HG03565 (cell line): ENCODE data around the gene NEK11.
"Not testable (repeated sequence)": the region's sequence is repeated elsewhere in the genome, so short reads cannot be mapped to it uniquely, and the experiment has no call there.

Source experiments
- ATAC-seq: cut with Tn5 transposase; IDR thresholded peaks from one replicate; pipeline ENCODE4 v1.9.1; 2021; ENCODE audit warnings: mild to moderate bottlenecking, moderate library complexity; ENCODE audit not compliant: unreplicated experiment

NEK11 gene

GRCh38 chr3:131036986-131037385 lies 10.3 kb downstream of the NEK11 start:
- ATAC-seq: no peak

DNA sequence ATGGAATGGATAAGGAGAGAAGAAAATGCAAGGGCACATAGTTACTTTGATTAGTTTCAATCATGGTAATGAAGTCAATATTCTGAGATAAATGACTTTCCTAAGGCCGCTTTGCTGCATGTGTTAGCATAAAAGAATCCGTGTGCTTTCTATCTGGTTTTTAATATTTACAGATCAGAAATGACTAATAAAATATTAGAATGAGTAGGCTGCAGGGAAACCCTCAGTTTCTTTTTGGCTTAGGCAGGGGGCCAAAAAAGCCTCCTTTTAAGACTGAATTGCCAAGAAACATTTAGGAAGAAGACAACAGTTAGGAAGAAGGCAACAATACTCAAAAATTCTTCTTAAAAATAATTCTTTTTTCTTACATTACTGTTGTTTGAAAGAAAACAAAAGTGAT lies 11.6 kb downstream of the NEK11 start:
- ATAC-seq: no peak

DNA sequence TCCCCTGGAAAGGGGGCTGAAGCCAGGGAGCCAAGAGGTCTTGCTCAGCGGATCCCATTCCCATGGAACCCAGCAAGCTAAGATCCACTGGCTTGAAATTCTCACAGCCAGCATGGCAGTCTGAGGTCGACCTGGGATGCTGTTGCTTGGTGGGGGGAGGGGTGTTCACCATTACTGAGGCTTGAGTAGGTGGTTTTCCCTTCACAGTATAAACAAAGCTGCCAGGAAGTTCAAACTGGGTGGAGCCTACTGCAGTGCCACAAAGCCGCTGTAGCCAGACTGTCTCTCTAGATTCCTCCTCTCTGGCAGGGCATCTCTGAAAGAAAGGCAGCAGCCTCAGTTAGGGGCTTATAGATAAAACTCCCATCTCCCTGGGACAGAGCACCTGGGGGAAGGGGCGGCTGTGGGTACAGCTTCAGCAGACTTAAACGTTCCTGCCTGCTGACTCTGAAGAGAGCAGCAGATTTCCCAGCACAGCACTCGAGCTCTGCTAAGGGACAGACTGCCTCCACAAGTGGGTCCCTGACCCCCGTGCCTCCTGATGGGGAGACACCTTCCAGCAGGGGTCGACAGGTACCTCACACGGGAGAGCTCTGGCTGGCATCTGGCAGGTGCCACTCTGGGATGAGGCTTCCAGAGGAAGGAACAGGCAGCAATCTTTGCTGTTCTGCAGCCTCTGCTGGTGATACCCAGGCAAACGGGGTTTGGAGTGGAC lies 15.8 kb downstream of the NEK11 start:
- not testable (repeated sequence) for ATAC-seq

GRCh38 chr3:131047582-131047981 lies 20.9 kb downstream of the NEK11 start:
- ATAC-seq: no peak

GRCh38 chr3:131048030-131048429 lies 21.4 kb downstream of the NEK11 start:
- ATAC-seq: no peak

DNA sequence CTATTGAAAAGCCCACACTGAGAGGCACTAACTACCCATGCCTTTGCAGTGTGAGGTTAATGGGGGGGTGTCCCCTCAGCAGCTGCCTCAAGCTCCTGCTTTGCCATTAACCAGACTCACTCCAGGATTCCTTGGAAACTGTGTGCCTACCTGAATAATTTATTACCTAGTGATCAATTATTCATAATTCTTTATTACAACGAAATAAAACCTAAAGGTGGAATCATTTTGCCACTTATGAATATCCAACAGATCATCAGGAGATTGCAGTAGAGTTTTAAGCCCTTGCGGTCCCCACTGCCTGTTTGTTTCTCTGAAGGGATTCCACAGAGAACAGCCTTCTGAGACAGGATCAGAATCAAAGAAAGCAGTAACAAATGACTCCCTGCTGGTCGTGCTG lies 23.3 kb downstream of the NEK11 start:
- ATAC-seq: no peak

DNA sequence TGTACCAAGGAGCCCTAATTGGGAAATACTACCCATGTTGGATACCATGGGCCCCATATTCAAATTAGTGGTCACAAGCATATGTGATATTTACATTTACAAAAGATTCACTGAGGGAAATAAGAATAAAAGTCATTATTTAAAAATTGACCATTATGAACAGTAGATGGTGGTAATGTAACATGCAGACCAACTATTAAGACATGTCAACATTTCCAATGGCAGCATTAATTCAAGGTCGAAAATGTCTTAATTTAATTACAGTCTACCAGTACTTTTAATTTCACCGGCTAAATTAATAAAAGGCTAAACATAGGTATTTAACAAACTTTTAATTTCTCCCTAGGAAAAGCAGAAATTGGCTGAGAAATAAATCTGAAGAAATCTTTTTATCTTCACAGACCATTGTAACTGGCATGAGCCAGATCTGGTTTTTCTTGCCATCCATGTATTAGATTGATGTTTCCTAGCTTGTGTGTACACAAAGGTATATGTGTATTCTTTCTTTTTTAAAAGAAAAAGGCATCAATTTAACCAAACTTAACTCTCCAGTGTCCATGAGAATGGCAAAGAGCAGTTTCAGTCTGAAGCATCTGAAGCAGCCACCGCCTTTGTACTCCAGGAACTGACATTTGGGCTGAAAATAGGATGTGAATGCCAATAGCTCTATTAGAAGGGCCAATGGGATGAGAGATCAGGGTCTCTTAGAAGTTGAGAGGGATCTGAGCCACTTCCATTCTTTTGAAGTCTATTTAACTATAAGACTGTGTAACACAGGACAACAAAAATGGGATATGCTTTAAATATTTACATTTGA lies 26.6 kb downstream of the NEK11 start:
- ATAC-seq: no peak

GRCh38 chr3:131067983-131068382 lies 41.3 kb downstream of the NEK11 start:
- ATAC-seq: no peak

GRCh38 chr3:131072099-131072559 lies 45.5 kb downstream of the NEK11 start:
- ATAC-seq: no peak

- no peak for ATAC-seq
Observed at GRCh38 chr3:131072845-131073244, 46.2 kb downstream of the NEK11 start.

DNA sequence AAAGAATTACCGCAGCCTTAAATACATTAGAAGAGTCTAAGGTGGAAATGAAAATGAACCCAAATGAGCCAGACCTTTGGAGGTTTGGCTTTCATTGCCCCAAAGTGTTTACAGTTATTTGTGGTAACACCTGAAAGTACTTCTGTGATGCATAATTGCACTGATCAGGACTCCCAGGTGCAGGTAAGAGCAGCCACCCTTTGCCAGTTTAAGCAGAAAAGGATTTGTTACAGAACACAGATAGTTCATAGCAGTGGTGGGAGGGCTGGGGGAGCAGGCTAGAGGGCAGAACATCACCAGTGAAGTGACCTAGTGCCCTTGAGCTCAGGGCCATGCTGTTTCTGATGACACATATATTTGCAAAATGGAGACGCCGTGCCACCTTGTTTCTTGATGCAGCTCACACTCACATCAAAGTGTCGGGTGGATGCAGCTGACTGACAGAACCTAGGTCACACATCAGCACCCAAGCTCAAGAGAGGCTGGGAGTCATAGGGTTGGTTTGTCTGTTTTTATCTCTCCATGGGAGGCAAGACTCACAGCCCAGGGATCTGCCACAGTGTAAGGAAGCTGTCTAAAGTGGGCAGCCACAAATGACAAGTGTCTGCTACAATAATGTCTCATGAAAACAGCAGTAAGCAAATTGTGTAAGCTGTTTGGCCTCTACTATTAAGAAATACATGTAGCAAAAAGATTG lies 49.1 kb downstream of the NEK11 start:
- peak; percentile 33 for ATAC-seq

GRCh38 chr3:131077904-131078303 lies 51.2 kb downstream of the NEK11 start:
- ATAC-seq: no peak

GRCh38 chr3:131079086-131079485 lies 52.4 kb downstream of the NEK11 start:
- no peak for ATAC-seq

DNA sequence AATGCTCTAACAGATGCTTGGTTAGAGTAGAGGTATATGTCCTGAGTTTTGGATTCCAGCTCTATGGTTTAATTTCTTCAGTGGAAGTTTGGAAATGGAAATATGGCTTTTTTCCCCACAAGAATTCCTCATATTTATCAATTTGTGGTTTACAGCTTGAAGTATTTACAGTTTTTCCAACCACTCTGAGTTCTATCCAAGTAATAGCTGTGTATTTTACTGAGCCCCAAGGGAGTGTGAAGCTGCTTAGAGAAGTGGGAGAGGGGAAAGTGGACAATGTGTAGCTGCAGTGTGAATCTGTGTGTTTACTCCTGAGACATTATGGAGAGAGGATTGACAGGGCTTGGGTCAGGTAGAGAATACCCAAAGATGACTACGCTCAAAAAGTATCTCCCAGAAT lies 54.5 kb downstream of the NEK11 start:
- no peak for ATAC-seq

DNA sequence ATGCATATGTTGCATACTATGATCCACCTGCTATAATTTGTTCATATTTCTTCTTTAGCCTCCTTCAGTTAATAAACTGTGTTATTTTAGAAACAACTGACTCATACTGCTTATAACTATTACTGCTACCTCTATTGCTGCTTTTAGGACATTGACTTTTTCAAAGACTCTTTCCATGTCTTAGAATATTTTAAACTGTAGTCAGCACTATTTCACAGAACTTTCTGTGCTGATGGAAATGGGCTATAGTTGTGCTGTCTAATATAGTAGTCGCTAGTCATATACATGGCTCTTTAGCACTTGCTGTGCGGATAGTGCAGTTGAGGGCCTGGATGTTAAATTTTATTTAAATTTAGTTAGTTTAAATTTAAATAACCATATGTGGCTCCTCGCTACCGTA lies 55.6 kb downstream of the NEK11 start:
- ATAC-seq: no peak

- ATAC-seq: no peak
Observed at GRCh38 chr3:131082871-131083863, 56.5 kb downstream of the NEK11 start.

DNA sequence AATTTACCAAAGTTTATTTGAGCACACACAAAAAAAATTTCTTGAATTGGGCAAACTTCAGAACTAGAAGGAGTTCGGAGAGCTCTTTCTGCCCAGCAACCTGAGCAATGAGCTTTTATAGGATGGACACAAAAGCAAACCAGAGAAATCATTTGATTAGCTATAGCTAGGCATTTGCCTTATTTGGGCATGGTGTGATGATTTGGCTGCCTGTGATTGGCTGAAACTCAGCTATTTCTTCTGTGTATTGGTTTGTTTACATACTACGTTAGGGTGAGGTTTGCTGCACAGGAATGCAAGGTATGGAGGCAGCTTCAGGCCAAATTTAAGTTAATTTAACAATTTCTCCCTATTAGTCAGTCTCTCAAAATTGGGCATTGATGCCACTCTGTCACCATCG lies 65.1 kb downstream of the NEK11 start:
- ATAC-seq: no peak

DNA sequence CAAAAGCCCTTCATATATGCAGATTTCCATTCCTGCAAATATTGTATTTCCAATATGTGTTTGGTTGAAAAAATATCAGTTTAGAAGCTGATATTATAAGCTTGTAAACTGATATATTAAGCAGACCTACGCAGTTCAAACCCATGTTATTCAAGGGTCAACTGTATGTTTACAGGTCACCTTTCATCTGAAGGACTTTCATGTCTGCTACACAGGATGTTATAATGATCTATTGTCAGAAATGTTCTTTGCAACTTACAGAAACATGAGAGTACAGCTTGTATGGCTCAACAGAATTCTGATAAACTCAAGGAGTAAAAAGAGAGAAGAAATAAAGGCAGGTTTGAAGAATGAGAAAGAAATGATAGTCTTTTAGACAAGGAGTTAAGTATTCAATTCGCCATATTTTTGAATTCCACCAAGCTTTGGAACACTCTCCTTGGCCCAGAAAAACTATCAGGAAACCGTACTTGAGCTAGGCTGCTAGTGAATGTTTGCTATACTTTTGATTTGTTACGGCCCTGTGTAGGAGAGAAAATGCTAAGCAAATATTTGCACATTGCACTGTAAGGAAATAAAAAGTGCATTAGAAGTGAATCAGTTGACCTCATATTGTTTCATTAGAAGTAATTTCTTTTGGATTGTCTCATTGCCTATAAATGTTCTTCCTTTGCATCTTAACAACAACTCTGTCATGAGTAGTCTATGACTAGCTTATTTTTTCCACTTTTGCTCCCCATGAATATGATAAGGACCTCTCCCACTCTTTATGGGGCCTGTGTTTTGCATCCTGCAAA lies 81.2 kb downstream of the NEK11 start:
- no peak for ATAC-seq

DNA sequence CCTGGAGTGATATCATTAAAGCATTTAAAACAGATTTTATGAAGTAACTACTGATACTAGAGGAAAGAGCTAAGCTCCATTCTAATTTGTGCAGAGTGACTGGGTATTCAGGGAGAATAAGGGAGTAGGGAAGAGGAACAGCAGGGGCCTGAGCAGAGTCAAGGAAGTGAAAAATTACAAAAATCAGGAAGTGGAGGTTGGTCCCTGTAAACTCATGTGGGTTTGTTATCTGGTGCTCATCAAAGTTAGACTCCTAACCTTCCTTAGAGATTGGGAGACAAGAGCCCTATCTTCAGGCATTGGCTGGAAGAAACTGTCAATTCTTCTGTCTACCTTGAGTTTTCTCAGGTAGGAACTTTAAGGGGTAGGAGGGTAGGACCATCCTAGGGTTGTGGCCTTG lies 82.5 kb downstream of the NEK11 start:
- no peak for ATAC-seq

DNA sequence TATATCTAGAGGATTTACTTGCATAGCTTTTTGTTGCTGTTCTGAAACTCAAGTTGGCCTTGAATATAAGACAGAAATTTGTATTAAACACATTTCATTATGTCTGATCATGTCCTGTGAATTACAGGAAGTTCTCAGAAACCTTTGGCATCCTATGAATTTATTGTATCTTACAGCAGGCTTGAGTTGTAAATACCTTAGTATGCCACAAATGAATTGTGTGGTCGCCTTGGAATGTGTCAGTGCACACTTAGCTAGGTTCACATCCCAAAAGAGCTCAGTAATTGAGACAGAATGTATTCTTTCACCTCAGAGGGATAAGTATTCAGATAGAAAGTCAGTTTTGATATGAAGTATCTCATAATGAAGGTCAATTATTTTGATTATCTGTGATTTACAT lies 83.4 kb downstream of the NEK11 start:
- no peak for ATAC-seq
